HepG2 (cell line): ENCODE results near the gene GDE1. TPM values are rescaled to one million over a fixed set of nuclear protein-coding genes. Genes with fewer than 3 reads are reported as not detected.
A peak's percentile ranks its signal among the peaks of the same experiment; 100 is the strongest.

ENCODE experiments used
- ATAD3A ChIP-seq: sonication (generic); formaldehyde crosslinking; IDR thresholded peaks from 2 replicates; pipeline ENCODE4 v1.4.0; 2020; ENCODE audit warnings: missing genetic modification reagents
- CSRNP1 ChIP-seq: sonication (generic); formaldehyde crosslinking; IDR thresholded peaks from 2 replicates; pipeline ENCODE4 v1.8.1; 2023; ENCODE audit warnings: mild to moderate bottlenecking, missing genetic modification reagents
- GRHL1 ChIP-seq: sonication (generic); formaldehyde crosslinking; conservative IDR thresholded peaks from 2 replicates; pipeline ENCODE4 v1.8.0; 2022; ENCODE audit warnings: missing genetic modification reagents
- GZF1 ChIP-seq: sonication (generic); formaldehyde crosslinking; IDR thresholded peaks from 2 replicates; pipeline ENCODE4 v1.5.1; 2020; ENCODE audit warnings: mild to moderate bottlenecking, missing genetic modification reagents
- HMGA1 ChIP-seq: sonication (generic); formaldehyde crosslinking; conservative IDR thresholded peaks from 2 replicates; pipeline ENCODE4 v1.4.0; 2020; ENCODE audit warnings: missing genetic modification reagents
- KLF15 ChIP-seq: sonication (generic); formaldehyde crosslinking; IDR thresholded peaks from 2 replicates; pipeline ENCODE4 v1.8.1; 2023; ENCODE audit warnings: borderline replicate concordance, mild to moderate bottlenecking, inconsistent platforms, missing genetic modification reagents, mixed read lengths
- MLX ChIP-seq: IDR thresholded peaks from 2 replicates; pipeline ENCODE4 v1.6.1; 2016
- SALL1 ChIP-seq: sonication (generic); formaldehyde crosslinking; IDR thresholded peaks from 2 replicates; pipeline ENCODE4 v1.8.0; 2022; ENCODE audit warnings: mild to moderate bottlenecking, missing genetic modification reagents
- SIN3B ChIP-seq: fragments of 150-350 bp; IDR thresholded peaks from 2 replicates; pipeline ENCODE4 v1.6.1; 2014; ENCODE audit warnings: low read length
- TCF12 ChIP-seq, 2 experiments: fragments of 450-650 bp in 1 of 2; sonication (generic) in 1 of 2; formaldehyde crosslinking in 1 of 2; IDR thresholded peaks; 2 replicates each; pipeline versions ENCODE4 v1.6.1 to v1.8.0; 2017 to 2022; ENCODE audit warnings: antibody characterized with exemption in 1 of 2, mild to moderate bottlenecking in 1 of 2, missing genetic modification reagents in 1 of 2, moderate library complexity in 1 of 2
- TP53 ChIP-seq: sonication (generic); formaldehyde crosslinking; conservative IDR thresholded peaks from 2 replicates; pipeline ENCODE4 v1.4.0; 2020; ENCODE audit warnings: missing genetic modification reagents
- ZFY ChIP-seq: sonication (generic); formaldehyde crosslinking; IDR thresholded peaks from 2 replicates; pipeline ENCODE4 v1.4.0; 2020; ENCODE audit warnings: missing genetic modification reagents
- ZNF207 ChIP-seq: fragments of 450-650 bp; IDR thresholded peaks from 2 replicates; pipeline ENCODE4 v1.6.1; 2016; ENCODE audit warnings: antibody characterized with exemption, borderline replicate concordance
- ZNF225 ChIP-seq: sonication (generic); formaldehyde crosslinking; IDR thresholded peaks from 2 replicates; pipeline ENCODE4 v1.4.0; 2020; ENCODE audit warnings: mild to moderate bottlenecking, missing genetic modification reagents
- ZNF430 ChIP-seq: sonication (generic); formaldehyde crosslinking; IDR thresholded peaks from 2 replicates; pipeline ENCODE4 v1.9.0; 2021; ENCODE audit warnings: mild to moderate bottlenecking, missing genetic modification reagents
- ZNF468 ChIP-seq: sonication (generic); formaldehyde crosslinking; IDR thresholded peaks from 2 replicates; pipeline ENCODE4 v1.8.0; 2022; ENCODE audit warnings: mild to moderate bottlenecking, moderate library complexity, missing genetic modification reagents
- ZNF687 ChIP-seq: sonication (generic); formaldehyde crosslinking; IDR thresholded peaks from 2 replicates; pipeline ENCODE4 v1.5.1; 2020; ENCODE audit warnings: mild to moderate bottlenecking, missing genetic modification reagents, moderate library complexity
- ZNF709 ChIP-seq: sonication (generic); formaldehyde crosslinking; IDR thresholded peaks from 2 replicates; pipeline ENCODE4 v1.5.0; 2020; ENCODE audit warnings: mild to moderate bottlenecking, missing genetic modification reagents
- ZNF75D ChIP-seq: sonication (generic); formaldehyde crosslinking; IDR thresholded peaks from 2 replicates; pipeline ENCODE4 v1.8.1; 2023; ENCODE audit warnings: missing genetic modification reagents, mild to moderate bottlenecking, borderline replicate concordance
- ZNF790 ChIP-seq: sonication (generic); formaldehyde crosslinking; IDR thresholded peaks from 2 replicates; pipeline ENCODE4 v1.8.0; 2022; ENCODE audit warnings: missing genetic modification reagents, mild to moderate bottlenecking, borderline replicate concordance
- ZSCAN22 ChIP-seq: sonication (generic); formaldehyde crosslinking; IDR thresholded peaks from 2 replicates; pipeline ENCODE4 v1.4.0; 2020; ENCODE audit warnings: mild to moderate bottlenecking, missing genetic modification reagents
- polyA plus RNA-seq, 8 experiments: library from polyadenylated mRNA; depleted of rRNA in 3 of 8; stranded (reverse) in 7 of 8; unstranded in 1 of 8; fragments of >200 nt; fragmentation: Illumina TruSeq in 4 of 8; extraction: Trizol in 4 of 8; gene quantifications; 2 replicates each; pipeline versions ENCODE4 v1.2.1 to v1.2.3, GENCODE V29; 2011 to 2016; ENCODE audit warnings: low read depth in 4 of 8, missing spikeins in 1 of 8, mixed read lengths in 1 of 8; ENCODE audit not compliant: insufficient read depth in 1 of 8
- total RNA-seq, 5 experiments: library from RNA; depleted of rRNA; stranded (reverse); fragments of >200 nt; fragmentation: Illumina TruSeq; extraction: Trizol; gene quantifications; 2 replicates each; pipeline ENCODE4 v1.2.3, GENCODE V29; 2016; ENCODE audit warnings: low read depth in 1 of 5

The GDE1 gene
- total and polyA plus RNA-seq, 2 of the 13 experiments (the other 11 are each of a cell fraction or from before 2014, with no cell fraction given): 35.9 to 59.0 TPM

- TF ChIP-seq ZNF687 (CRISPR knock-in tag) (peak; percentile 89), ZNF430 (peak; percentile 83; the same call in 1 of the 2 replicates), ZSCAN22 (CRISPR knock-in tag) (peak; percentile 83; the same call in 1 of the 2 replicates), ZNF207 (no peak), ZFY (CRISPR knock-in tag) (peak; percentile 53; the same call in 1 of the 2 replicates), SIN3B (peak; percentile 65), ZNF225 (CRISPR knock-in tag) (peak; percentile 78; the same call in 1 of the 2 replicates), ZNF790 (CRISPR knock-in tag) (no peak), CSRNP1 (no peak; the same call in 1 of the 2 replicates), ZNF75D (CRISPR knock-in tag) (no peak), HMGA1 (CRISPR knock-in tag) (no peak), GRHL1 (no peak), SALL1 (CRISPR knock-in tag) (peak; percentile 76), TP53 (CRISPR knock-in tag) (no peak), ATAD3A (CRISPR knock-in tag) (no peak), TCF12 (IDR thresholded peaks at IDR 0.05) (no peak), TCF12 (CRISPR knock-in tag; IDR thresholded peaks at IDR 0.05) (no peak), MLX (CRISPR knock-in tag) (peak; percentile 46), ZNF468 (CRISPR knock-in tag) (no peak), GZF1 (CRISPR knock-in tag) (no peak), ZNF709 (CRISPR knock-in tag) (no peak), KLF15 (0 out of 2 replicates have a peak, but pooled peaks have one; percentile 73)
Measured at GRCh38 chr16:19523559-19524355, 1.9 kb upstream of the GDE1 start, which contains the start of gene CCP110 (continued).
